ENCODE data around the gene SFI1.
A peak's percentile ranks its signal among the peaks of the same experiment; 100 is the strongest.
"Not testable (repeated sequence)": the region's sequence is repeated elsewhere in the genome, so short reads cannot be mapped to it uniquely, and the experiment has no call there.

Gene SFI1

GRCh38 chr22:31490496-31490925 lies 5.8 kb upstream of the SFI1 start:
- DNase-seq (ENCODE audit: low read depth in 2 of 2), result peak in 1 of 2 experiments; percentile 23

- DNase-seq (ENCODE audit: low read depth in 2 of 2), result no peak
Observed at GRCh38 chr22:31491218-31491962, 4.9 kb upstream of the SFI1 start.

DNA sequence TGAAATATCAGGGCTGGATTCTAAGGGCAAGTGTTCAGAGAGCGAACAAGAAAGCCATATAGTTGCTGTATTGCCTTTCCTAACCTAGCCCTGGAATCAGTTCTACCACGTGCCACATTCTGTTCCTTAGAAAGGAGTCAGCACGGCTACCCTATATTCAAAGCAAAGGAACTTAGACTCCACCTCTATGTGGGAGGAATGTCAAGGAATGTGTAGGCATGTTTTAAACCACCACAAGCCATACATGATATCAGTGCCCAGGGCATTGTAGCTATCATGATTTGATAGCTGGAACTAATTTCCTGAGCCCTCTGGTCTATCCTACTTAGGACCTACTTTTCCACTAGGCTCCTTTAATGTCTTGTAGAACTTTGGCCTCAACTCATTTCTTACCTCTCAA lies 4.2 kb upstream of the SFI1 start:
- no peak for DNase-seq (ENCODE audit: low read depth in 2 of 2)

GRCh38 chr22:31493355-31493754 lies 3.0 kb upstream of the SFI1 start:
- DNase-seq (ENCODE audit: low read depth in 2 of 2), result not testable (repeated sequence)

DNA sequence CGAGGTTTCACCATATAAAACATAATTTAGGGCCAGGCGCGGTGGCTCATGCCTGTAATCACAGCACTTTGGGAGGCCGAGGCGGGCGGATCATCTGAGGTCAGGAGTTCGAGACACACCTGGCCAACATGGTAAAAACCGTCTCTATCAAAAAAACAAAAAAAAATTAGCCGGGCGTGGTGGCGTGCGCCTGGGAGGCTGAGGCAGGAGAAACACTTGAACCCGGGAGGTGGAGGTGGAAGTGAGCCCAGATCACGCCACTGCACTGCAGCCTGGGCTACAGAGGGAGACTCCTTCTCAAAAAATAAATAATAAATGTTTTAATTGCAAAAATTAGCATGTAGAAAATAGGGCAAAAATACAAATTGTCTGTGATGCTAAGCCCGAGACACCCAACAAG lies 993 bp upstream of the SFI1 start:
- DNase-seq (ENCODE audit: low read depth in 2 of 2), result no peak

- DNase-seq (ENCODE audit: low read depth in 2 of 2), result no peak
Observed at GRCh38 chr22:31496735-31497146, 405 bp downstream of the SFI1 start.

DNA sequence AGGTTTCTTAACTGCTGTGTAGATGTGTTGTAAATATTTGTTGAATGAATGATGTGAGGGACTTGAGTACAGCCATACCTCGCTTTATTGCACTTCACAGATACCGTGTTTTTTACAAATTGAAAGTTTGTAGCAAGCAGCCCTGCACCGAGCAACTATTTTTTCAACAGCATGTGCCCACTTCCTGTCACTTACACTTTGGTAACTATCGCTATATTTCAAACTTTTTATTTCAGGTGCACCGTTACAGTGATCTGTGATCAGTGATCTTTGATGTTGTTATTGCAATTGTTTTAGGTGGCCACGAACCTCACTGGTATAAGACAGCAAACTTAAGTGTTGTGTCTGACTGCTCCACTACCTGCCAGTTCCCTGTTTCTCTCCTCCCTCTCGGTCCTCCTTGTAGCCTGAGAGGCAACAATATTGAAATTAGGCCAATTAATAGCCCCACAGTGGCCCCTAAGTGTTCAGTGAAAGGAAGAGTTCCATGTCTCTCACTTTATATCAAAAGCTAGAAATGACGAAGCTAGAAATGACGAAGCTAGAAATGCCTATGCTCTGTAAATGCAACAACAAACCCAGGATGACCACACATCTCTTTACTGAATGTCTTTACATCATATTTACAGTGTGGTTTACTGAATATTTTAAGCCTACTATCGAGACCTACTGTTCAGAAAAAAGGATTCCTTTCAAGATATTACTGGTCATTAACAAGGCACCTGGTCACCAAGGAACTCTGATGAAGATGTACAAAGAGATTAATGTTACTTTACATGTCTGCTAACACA lies 1.0 kb downstream of the SFI1 start:
- DNase-seq (ENCODE audit: low read depth in 2 of 2), result no peak

GRCh38 chr22:31501738-31502137 lies 5.4 kb downstream of the SFI1 start:
- DNase-seq (ENCODE audit: low read depth in 2 of 2), result no peak

DNA sequence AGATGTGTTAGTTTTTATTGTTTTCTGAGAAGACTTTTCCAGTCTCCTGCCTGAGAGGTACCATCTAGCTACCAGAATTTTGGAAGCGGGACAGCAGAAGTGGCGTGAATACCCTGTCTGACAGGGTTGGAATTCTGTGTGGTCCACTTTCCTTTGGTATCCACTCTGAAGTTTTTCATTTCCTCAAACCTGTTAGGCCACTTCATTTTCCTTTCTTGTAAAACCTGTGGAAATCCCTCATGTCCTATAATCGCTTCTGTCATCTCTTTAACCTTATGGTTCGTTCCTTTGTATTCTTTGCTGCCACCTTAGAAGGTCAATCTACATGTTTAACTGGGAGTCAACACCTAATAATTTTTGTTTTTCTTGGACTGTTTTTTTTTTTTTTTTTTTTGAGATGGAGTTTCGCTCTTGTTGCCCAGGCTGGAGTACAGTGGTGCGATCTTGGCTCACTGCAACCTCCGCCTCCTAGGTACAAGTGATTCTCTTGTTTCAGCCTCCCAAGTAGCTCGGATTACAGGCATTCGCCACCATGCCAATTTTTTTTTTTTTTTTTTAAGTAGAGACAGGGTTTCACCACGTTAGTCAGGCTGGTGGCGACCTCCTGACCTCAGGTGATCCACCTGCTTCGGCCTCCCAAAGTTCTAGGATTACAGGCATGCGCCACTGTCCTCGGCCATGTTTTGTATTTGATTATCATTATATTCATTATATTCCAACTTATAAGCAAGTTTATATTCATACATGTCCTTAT lies 7.1 kb downstream of the SFI1 start:
- no peak for DNase-seq (ENCODE audit: low read depth in 2 of 2)

DNA sequence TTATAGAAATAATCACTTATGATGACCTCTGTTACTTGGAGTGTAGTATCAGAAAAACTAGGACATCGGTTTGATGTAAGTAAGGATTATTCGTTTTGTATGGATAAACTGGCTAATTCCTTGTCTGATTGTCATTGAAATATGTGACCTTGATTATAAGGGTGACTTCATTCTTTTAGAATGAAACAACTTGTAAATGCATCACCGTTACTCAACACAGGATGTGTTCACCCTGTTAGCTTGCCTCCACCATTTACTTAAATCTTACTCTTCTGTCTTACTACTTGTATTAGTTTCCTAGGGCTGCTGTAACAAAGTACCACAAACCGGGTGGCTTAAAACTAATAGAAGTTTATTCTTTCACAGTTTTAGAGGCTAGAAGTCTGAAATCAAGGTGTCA lies 7.9 kb downstream of the SFI1 start:
- no peak for DNase-seq (ENCODE audit: low read depth in 2 of 2)

- not testable (repeated sequence) for DNase-seq (ENCODE audit: low read depth in 2 of 2)
Observed at GRCh38 chr22:31507517-31507916, 11.2 kb downstream of the SFI1 start.

DNA sequence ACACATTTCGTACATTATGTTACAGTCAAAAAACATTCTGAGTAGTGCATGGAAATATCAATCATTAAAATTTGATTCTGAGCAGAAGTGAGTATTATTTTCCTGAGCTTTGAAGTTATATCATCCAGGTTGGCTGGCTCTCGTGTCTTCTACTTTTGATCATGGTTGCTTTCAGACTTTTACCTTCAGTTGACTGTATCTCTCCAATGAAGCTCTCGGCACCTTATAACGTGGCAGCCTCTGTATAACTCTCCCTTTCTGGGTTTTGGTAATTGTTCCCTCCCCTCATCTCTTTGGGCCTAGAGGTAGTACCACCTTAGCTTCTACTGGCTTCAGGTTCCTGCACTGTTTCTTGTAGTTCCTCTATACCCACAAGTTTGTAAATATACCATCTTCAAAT lies 12.2 kb downstream of the SFI1 start:
- DNase-seq (ENCODE audit: low read depth in 2 of 2), result no peak

DNA sequence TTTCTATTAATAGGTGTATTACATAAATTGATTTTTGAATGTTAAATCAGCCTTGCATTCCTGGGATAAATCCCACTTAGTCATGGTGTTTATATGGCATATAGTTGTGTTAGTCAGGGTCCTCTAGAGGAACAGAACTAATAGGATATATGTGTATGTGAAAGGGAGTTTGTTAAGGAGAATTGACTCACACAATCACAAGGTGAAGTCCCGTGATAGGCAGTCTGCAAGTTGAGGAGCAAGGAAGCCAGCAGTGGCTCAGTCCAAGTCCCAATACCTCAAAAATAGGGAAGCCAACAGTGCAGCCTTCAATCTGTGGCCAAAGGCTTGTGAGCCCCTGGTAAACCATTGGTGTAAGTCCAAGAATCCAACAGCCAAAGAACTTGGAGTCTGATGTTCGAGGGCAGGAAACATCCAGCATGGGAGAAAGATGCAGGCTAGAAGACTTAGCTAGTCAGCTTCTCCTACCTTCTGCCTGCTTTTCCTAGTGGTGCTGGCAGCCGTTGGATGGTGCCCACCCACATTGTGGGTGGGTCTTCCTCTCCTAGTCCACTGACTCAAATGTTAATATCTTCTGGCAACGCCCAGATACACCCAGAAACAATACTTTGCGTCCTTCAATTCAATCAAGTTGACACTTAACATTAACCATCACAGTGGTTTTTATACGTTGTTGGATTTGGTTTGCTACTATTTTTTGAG lies 12.9 kb downstream of the SFI1 start:
- DNase-seq (ENCODE audit: low read depth in 2 of 2), result no peak

DNA sequence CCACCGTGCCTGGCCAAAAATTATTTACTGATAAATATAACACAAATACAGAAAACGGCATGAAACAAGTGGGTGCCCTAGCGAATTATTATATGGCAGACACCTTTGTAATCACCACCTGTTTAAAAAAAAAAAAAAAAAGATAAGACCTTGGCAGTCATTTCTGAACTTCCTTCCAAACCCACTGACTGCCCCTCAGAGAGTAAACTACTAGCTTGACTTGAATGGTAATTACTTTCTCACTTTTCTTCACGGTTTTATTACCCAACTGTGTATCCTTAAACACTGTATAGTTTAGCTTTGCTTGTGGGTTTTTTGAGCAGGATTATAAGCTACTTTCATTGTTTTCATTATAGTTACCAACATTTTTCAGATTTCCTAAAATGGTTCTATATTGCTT lies 23.7 kb downstream of the SFI1 start:
- DNase-seq (ENCODE audit: low read depth in 2 of 2), result no peak

- DNase-seq (ENCODE audit: low read depth in 2 of 2), result not testable (repeated sequence)
Observed at GRCh38 chr22:31524132-31524531, 27.8 kb downstream of the SFI1 start.

DNA sequence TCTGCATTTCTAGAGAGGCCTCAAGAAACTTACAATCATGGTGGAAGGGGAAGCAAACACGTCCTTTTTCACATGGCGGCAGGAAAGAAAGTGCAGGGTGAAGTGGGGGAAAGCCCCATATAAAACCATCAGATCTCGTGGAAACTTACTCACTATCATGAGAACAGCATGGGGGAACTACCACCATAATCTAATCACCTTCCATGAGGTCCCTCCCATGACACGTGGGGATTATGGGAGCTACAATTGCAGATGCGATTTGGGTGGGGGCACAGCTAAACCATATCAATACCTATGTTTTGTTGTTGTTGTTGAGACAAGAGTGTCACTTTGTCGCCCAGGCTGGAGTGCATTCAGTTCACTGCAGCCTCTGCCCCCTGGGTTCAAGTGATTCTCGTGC lies 29.9 kb downstream of the SFI1 start:
- no peak for DNase-seq (ENCODE audit: low read depth in 2 of 2)

GRCh38 chr22:31530823-31531195 lies 34.5 kb downstream of the SFI1 start:
- peak; percentile 20 to 22 for DNase-seq (ENCODE audit: low read depth in 2 of 2)

DNA sequence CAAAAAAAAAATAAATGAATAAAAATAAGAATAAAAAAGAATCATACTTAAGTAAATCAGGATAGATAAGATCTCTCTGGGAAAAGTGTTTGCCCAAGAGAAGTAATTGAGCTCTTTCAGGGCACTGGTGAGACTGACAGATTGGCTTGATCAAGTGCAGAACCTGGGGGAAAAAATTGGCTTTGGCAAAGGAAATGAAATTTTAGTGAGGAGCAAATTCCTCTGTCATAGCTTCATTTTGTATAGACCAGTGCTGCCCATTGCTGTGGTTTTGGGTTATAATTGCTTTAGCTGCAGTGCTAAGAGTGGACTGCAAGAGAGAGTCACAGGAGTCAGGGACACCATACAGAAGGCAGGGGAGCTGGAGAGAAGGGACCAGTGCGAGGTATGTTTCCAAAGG lies 35.7 kb downstream of the SFI1 start:
- DNase-seq (ENCODE audit: low read depth in 2 of 2), result no peak

DNA sequence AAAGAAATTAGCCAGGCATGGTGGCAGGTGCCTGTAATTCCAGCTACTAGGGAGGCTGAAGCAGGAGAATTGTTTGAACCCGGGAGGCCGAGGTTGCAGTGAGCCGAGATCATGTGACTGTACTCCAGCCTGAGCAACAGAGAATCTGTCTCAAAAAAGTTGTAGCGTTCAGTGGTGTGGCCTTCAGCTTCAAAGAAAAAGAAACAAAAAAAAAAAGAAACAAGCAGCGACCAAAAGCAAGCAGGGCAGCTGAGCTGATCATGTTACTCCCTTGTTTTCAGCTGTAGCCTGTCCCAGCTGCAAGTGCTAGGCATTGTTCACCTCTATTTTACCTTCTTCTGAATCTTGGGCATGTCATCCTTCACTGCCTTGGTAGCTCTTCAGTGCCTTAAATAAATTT lies 37.0 kb downstream of the SFI1 start:
- no peak for DNase-seq (ENCODE audit: low read depth in 2 of 2)

- no peak for DNase-seq (ENCODE audit: low read depth in 2 of 2)
Observed at GRCh38 chr22:31537019-31537535, 40.7 kb downstream of the SFI1 start.

GRCh38 chr22:31538815-31539214 lies 42.5 kb downstream of the SFI1 start:
- no peak for DNase-seq (ENCODE audit: low read depth in 2 of 2)

DNA sequence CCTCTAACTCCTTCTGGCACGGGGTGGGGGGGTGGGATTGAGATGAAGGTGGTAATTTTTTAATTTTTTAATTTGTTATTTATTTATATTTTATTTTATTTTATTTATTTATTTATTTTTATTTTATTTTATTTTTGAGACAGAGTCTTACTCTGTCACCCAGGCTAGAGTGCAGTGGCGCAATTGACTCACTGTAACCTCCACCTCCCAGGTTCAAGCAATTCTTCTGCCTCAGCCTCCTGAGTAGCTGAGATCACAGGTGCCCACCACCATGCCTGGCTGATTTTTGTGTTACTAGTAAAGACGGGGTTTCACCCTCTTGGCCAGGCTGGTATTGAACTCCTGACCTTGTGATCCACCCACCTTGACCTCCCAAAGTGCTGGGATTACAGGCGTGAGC lies 43.8 kb downstream of the SFI1 start:
- not testable (repeated sequence) for DNase-seq (ENCODE audit: low read depth in 2 of 2)

All from fibroblast of skin of left quadriceps (primary cell).